Osteoblast (primary cell): ENCODE measurements around the gene SEC61A1. TPM values are rescaled to one million over a fixed set of nuclear protein-coding genes. Genes with fewer than 3 reads are reported as not detected.

Source experiments
- DNase-seq: peaks from one replicate; pipeline ENCODE4 v3.0.0; 2011; ENCODE audit warnings: low spot score, mixed read lengths; ENCODE audit not compliant: insufficient read length; ENCODE audit errors: missing footprints
- H2AFZ ChIP-seq: 2 replicates; pipeline ENCODE4 v1.6.0; 2011; ENCODE audit warnings: mild to moderate bottlenecking, low read length
- H3K27ac ChIP-seq: 2 replicates; pipeline ENCODE4 v1.5.1; 2011; ENCODE audit warnings: mild to moderate bottlenecking, low read depth, low read length, moderate library complexity
- H3K27me3 ChIP-seq: 2 replicates; pipeline ENCODE4 v1.6.0; 2012; ENCODE audit warnings: mild to moderate bottlenecking, control low read depth, inconsistent platforms, low read length, moderate library complexity; ENCODE audit not compliant: insufficient read depth
- H3K36me3 ChIP-seq: 2 replicates; pipeline ENCODE4 v1.5.1; 2011; ENCODE audit warnings: mild to moderate bottlenecking, low read length, control low read depth, moderate library complexity; ENCODE audit not compliant: insufficient read depth
- H3K4me1 ChIP-seq: 2 replicates; pipeline ENCODE4 v1.5.1; 2011; ENCODE audit warnings: mild to moderate bottlenecking, low read length, control low read depth, moderate library complexity; ENCODE audit not compliant: insufficient read depth
- H3K4me2 ChIP-seq: 2 replicates; pipeline ENCODE4 v1.6.0; 2011; ENCODE audit warnings: mild to moderate bottlenecking, low read length; ENCODE audit not compliant: insufficient read depth
- H3K4me3 ChIP-seq: fragments of 200-600 bp; sonication (generic); 3 replicates; pipeline ENCODE4 v1.5.1; 2012; ENCODE audit warnings: mild to moderate bottlenecking, low read length, inconsistent platforms; ENCODE audit not compliant: insufficient read depth
- H3K79me2 ChIP-seq: 2 replicates; pipeline ENCODE4 v1.6.0; 2012; ENCODE audit warnings: mild to moderate bottlenecking, low read length, control low read depth, inconsistent platforms; ENCODE audit not compliant: insufficient read depth
- H3K9me3 ChIP-seq: 2 replicates; pipeline ENCODE4 v1.5.1; 2011; ENCODE audit warnings: low read depth, low read length, control low read depth
- H4K20me1 ChIP-seq: 2 replicates; pipeline ENCODE4 v1.6.0; 2012; ENCODE audit warnings: mild to moderate bottlenecking, low read length, control low read depth; ENCODE audit not compliant: insufficient read depth
- total RNA-seq: library from RNA; depleted of rRNA; stranded (reverse); fragments of >200 nt; gene quantifications from 2 replicates; pipeline ENCODE4 v1.2.3, GENCODE V29; 2012
- TF ChIP-seq, protein P1 (sequence below): IDR thresholded peaks from 2 replicates; pipeline ENCODE4 v1.5.1; 2011; ENCODE audit warnings: mild to moderate bottlenecking, low read depth, low read length, moderate library complexity; ENCODE audit errors: extremely low read depth

The SEC61A1 gene
- total RNA-seq, 1 donor = 355 TPM

DNA sequence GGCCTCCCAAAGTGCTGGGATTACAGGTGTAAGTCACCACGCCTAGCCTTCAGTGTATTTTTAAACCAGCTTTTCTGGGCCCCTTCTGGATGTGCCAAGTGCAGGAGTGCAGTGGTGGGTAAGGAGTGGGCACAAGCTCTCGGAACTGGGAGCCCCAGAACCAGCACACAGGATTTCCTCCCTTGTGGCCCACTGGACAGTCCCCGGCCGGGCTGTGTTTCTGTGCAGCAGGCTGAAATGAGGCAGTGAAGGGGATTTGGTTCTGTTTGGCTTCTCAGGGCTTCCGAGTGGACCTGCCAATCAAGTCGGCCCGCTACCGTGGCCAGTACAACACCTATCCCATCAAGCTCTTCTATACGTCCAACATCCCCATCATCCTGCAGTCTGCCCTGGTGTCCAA is 14.4 kb downstream of the SEC61A1 start:
- Histone ChIP-seq H3K4me2 (no peak overlapping the region), H3K27me3 (no peaks in the 10 kb centered on the region), H3K9me3 (no peaks in the 10 kb centered on the region), H3K79me2 (peaks cover 93% of the 10 kb centered on the region), H3K27ac (no peak overlapping the region), H3K4me1 (peaks cover 9% of the 10 kb centered on the region), H3K4me3 (no peak overlapping the region), H4K20me1 (peaks cover 76% of the 10 kb centered on the region), H2AFZ (no peak overlapping the region), H3K36me3 (peaks cover 100% of the 10 kb centered on the region)
- DNase-seq = no peak
- TF ChIP-seq, protein P1, sequence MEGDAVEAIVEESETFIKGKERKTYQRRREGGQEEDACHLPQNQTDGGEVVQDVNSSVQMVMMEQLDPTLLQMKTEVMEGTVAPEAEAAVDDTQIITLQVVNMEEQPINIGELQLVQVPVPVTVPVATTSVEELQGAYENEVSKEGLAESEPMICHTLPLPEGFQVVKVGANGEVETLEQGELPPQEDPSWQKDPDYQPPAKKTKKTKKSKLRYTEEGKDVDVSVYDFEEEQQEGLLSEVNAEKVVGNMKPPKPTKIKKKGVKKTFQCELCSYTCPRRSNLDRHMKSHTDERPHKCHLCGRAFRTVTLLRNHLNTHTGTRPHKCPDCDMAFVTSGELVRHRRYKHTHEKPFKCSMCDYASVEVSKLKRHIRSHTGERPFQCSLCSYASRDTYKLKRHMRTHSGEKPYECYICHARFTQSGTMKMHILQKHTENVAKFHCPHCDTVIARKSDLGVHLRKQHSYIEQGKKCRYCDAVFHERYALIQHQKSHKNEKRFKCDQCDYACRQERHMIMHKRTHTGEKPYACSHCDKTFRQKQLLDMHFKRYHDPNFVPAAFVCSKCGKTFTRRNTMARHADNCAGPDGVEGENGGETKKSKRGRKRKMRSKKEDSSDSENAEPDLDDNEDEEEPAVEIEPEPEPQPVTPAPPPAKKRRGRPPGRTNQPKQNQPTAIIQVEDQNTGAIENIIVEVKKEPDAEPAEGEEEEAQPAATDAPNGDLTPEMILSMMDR = no peak

DNA sequence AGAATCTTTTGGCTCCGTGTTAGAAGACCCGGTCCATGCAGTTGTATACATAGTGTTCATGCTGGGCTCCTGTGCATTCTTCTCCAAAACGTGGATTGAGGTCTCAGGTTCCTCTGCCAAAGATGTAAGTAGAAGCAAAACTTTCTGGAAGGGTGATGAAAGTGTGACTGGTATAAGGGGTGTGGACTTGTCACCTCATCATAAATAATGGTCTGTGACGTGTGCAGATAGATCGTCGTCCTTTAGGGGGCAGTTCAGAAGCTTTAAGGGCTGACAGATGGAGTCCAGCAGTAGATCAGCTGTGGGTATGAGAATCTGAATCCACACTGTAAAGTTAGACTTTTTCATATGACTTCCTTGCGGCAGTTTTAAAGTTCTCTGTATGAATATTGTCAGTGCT is 15.3 kb downstream of the SEC61A1 start:
- Histone ChIP-seq H3K36me3 (peaks cover 99% of the 10 kb centered on the region), H4K20me1 (peaks cover 76% of the 10 kb centered on the region), H3K79me2 (peaks cover 93% of the 10 kb centered on the region), H3K27me3 (no peaks in the 10 kb centered on the region), H3K4me2 (no peak overlapping the region), H3K4me1 (peaks cover under 1% of the 10 kb centered on the region), H3K27ac (no peak overlapping the region), H3K4me3 (no peak overlapping the region), H2AFZ (no peak overlapping the region), H3K9me3 (no peaks in the 10 kb centered on the region)
- DNase-seq = no peak
- TF ChIP-seq, protein P1 = no peak

DNA sequence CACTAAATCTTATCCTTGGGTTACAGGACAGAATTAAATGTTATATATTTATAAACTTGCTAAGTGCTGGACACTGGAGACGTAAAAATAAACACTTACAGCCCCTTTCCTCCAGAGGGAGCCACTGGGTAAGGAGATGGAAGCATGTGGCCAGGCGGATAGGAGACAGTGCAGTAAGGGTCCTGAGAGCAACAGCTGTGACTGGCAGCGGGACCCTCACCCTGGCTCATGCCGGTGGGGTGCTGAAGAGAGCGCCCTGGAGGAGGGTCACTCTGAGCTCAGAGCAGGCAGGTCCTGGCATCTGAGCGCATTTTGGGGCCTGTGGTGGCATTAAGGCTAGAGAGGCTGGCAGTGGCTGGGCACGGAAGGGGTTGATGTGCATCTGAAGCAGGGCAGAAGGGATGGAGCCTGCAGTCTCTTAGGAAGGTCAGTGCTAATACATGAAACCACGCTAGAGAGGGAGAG is 16.0 kb downstream of the SEC61A1 start:
- peaks cover 96% of the 10 kb centered on the region for H3K36me3 ChIP-seq
- H3K4me3 ChIP-seq = no peak overlapping the region
- no peaks in the 10 kb centered on the region for H3K9me3 ChIP-seq
- no peak overlapping the region for H3K27ac ChIP-seq
- no peak overlapping the region for H2AFZ ChIP-seq
- H3K79me2 ChIP-seq = peaks cover 93% of the 10 kb centered on the region
- peaks cover 77% of the 10 kb centered on the region for H4K20me1 ChIP-seq
- TF ChIP-seq, protein P1 = peak; percentile 64
- DNase-seq = peak; percentile 83
- H3K27me3 ChIP-seq = no peaks in the 10 kb centered on the region
- no peak overlapping the region for H3K4me2 ChIP-seq
- H3K4me1 ChIP-seq = no peaks in the 10 kb centered on the region

DNA sequence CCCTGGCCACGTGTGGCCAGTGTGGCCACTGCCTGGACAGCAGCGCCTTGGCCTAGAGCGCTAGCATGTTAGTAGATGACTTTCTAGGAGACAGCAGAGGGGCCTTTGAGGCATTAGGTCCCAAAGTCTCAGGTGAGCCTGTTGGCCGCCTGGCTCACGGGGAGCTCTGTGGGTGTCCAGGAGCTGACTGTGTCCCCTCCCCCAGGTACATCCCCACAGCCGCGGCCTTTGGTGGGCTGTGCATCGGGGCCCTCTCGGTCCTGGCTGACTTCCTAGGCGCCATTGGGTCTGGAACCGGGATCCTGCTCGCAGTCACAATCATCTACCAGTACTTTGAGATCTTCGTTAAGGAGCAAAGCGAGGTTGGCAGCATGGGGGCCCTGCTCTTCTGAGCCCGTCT is 17.0 kb downstream of the SEC61A1 start:
- Histone ChIP-seq H3K4me3 (no peak overlapping the region), H3K4me1 (peaks cover 6% of the 10 kb centered on the region), H2AFZ (no peak overlapping the region), H3K4me2 (no peak overlapping the region), H3K27ac (no peak overlapping the region), H3K36me3 (peaks cover 91% of the 10 kb centered on the region), H3K27me3 (no peaks in the 10 kb centered on the region), H4K20me1 (peaks cover 81% of the 10 kb centered on the region), H3K79me2 (peaks cover 86% of the 10 kb centered on the region), H3K9me3 (no peaks in the 10 kb centered on the region)
- DNase-seq = no peak
- TF ChIP-seq, protein P1 = no peak
